ENCODE measurements around the gene VILL. TPM values are rescaled to one million over a fixed set of nuclear protein-coding genes. Genes with fewer than 3 reads are reported as not detected.

The VILL gene
- polyA plus RNA-seq, 2 of the 4 experiments (the other 2 are of a cell fraction) = 0.05 to 0.22 TPM

DNA sequence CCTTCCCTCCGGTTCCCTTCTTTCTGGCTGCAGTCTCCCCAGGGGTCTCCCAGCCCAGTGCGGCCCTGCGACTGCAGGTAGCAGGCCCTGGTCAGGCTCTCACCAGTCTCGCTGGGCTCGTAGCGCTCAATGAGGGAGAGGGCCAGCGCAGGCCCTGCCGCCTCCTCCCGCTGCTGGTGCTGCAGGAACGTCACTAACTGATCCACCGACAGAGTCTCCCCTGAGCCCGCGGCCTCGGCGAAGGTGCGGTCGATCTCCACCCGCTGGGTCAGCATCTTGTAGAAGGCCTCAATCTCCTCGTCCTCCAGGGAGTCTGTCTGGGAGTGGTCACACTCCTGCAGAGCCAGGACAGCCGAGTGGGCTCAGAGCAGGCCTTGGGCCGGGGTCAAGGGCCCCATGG, 20.5 kb downstream of the VILL start:
- no peak for ATAC-seq
- Histone ChIP-seq H3K4me2 (no peak overlapping the region), H3K9me3 (peaks cover under 1% of the 10 kb centered on the region; the same call in 1 of the 3 replicates), H3K4me3 (no peak overlapping the region), H3K4me1 (no peaks in the 10 kb centered on the region), H3K27ac (no peak overlapping the region)
- ChIA-PET POLR2A (no interaction called here), CTCF (interaction anchor here (0.8 to 1.7 kb wide), 3 partner anchors 9 to 106 kb away, joined by 3 to 4 read pairs (median 4); no protein-coding TSS in a partner anchor)
- no peak for FAIRE-seq
- WGBS (ENCODE audit: missing lambda C conversion rate) = 43% methylated on average over 4 of the region's 21 CpGs
- TF ChIP-seq MAZ (IDR thresholded peaks at IDR 0.05; ENCODE audit: borderline replicate concordance, low read depth, low read length) (no peak), HEYL (CRISPR knock-in tag; IDR thresholded peaks at IDR 0.05) (no peak), BHLHE40 (IDR thresholded peaks at IDR 0.05; ENCODE audit: low read depth, low read length) (no peak), EHF (CRISPR knock-in tag; IDR thresholded peaks at IDR 0.05) (no peak), NR3C1 (IDR thresholded peaks at IDR 0.05) (no peak), EHMT2 (IDR thresholded peaks at IDR 0.05; ENCODE audit: low read depth) (no peak), HDAC2 (IDR thresholded peaks at IDR 0.05) (no peak), POLR2A (IDR thresholded peaks at IDR 0.05; ENCODE audit: low read length) (no peak), CEBPB (IDR thresholded peaks at IDR 0.05) (no peak)
- TF ChIP-seq, protein P1, sequence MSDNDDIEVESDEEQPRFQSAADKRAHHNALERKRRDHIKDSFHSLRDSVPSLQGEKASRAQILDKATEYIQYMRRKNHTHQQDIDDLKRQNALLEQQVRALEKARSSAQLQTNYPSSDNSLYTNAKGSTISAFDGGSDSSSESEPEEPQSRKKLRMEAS (IDR thresholded peaks at IDR 0.05) = no peak
- TF ChIP-seq, protein P2, sequence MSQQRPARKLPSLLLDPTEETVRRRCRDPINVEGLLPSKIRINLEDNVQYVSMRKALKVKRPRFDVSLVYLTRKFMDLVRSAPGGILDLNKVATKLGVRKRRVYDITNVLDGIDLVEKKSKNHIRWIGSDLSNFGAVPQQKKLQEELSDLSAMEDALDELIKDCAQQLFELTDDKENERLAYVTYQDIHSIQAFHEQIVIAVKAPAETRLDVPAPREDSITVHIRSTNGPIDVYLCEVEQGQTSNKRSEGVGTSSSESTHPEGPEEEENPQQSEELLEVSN (IDR thresholded peaks at IDR 0.05; ENCODE audit: borderline replicate concordance, low read depth) = no peak
- DNase-seq (ENCODE audit: low read depth in 1 of 2, low spot score in 1 of 2) = no peak

DNA sequence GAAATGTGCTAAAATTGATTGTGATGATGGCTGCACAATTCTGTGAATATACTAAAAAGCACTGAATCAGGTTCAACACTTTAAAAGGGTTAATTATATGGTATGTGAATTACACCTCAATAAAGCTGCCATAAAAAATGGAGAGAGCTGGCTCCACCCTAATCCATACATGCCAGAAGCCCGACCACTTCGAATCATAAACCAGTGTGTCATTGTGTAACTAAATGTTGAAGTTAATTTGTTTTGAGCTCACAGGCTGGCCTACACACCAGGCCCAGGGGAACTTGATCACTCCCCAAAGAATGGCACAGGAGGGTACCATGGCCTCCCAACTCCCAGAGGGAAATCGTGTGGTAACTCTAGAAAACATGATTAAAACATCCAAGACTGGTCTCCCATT, 24.9 kb downstream of the VILL start:
- DNase-seq (ENCODE audit: low read depth in 1 of 2, low spot score in 1 of 2) (no peak), FAIRE-seq (no peak), ATAC-seq (no peak)
- no peak overlapping the region for H3K4me2 ChIP-seq
- peaks cover 3% of the 10 kb centered on the region; the same call in 1 of the 3 replicates for H3K9me3 ChIP-seq
- H3K4me3 ChIP-seq = no peak overlapping the region
- H3K27ac ChIP-seq = no peak overlapping the region
- POLR2A ChIA-PET = no interaction called here
- no peaks in the 10 kb centered on the region for H3K4me1 ChIP-seq
- 70% methylated on average over 3 of the region's 3 CpGs for WGBS (ENCODE audit: missing lambda C conversion rate)
- CTCF ChIA-PET = interaction anchor here (0.8 to 5.5 kb wide), 2 partner anchors 13 to 19 kb away, joined by 3 to 31 read pairs; no protein-coding TSS in a partner anchor
- TF ChIP-seq NPAS2 (CRISPR knock-in tag; IDR thresholded peaks at IDR 0.05; ENCODE audit: borderline replicate concordance) (no peak), EHF (CRISPR knock-in tag; IDR thresholded peaks at IDR 0.05) (no peak), EHMT2 (IDR thresholded peaks at IDR 0.05; ENCODE audit: low read depth) (no peak), SMC3 (IDR thresholded peaks at IDR 0.05) (no peak), PHF8 (IDR thresholded peaks at IDR 0.05; ENCODE audit: borderline replicate concordance, low read depth) (no peak), JUNB (IDR thresholded peaks at IDR 0.05) (no peak), ZNF302 (CRISPR knock-in tag; IDR thresholded peaks at IDR 0.05) (no peak), FOSB (CRISPR knock-in tag; IDR thresholded peaks at IDR 0.05) (no peak), RARB (CRISPR knock-in tag; IDR thresholded peaks at IDR 0.05) (no peak), CHD2 (IDR thresholded peaks at IDR 0.05; ENCODE audit: low read length, partially characterized antibody) (no peak), POLR2AphosphoS2 (conservative IDR thresholded peaks at IDR 0.05; ENCODE audit: low read length) (no peak)
- TF ChIP-seq, protein P3, sequence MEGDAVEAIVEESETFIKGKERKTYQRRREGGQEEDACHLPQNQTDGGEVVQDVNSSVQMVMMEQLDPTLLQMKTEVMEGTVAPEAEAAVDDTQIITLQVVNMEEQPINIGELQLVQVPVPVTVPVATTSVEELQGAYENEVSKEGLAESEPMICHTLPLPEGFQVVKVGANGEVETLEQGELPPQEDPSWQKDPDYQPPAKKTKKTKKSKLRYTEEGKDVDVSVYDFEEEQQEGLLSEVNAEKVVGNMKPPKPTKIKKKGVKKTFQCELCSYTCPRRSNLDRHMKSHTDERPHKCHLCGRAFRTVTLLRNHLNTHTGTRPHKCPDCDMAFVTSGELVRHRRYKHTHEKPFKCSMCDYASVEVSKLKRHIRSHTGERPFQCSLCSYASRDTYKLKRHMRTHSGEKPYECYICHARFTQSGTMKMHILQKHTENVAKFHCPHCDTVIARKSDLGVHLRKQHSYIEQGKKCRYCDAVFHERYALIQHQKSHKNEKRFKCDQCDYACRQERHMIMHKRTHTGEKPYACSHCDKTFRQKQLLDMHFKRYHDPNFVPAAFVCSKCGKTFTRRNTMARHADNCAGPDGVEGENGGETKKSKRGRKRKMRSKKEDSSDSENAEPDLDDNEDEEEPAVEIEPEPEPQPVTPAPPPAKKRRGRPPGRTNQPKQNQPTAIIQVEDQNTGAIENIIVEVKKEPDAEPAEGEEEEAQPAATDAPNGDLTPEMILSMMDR (IDR thresholded peaks at IDR 0.05) = no peak
- TF ChIP-seq, protein P4, sequence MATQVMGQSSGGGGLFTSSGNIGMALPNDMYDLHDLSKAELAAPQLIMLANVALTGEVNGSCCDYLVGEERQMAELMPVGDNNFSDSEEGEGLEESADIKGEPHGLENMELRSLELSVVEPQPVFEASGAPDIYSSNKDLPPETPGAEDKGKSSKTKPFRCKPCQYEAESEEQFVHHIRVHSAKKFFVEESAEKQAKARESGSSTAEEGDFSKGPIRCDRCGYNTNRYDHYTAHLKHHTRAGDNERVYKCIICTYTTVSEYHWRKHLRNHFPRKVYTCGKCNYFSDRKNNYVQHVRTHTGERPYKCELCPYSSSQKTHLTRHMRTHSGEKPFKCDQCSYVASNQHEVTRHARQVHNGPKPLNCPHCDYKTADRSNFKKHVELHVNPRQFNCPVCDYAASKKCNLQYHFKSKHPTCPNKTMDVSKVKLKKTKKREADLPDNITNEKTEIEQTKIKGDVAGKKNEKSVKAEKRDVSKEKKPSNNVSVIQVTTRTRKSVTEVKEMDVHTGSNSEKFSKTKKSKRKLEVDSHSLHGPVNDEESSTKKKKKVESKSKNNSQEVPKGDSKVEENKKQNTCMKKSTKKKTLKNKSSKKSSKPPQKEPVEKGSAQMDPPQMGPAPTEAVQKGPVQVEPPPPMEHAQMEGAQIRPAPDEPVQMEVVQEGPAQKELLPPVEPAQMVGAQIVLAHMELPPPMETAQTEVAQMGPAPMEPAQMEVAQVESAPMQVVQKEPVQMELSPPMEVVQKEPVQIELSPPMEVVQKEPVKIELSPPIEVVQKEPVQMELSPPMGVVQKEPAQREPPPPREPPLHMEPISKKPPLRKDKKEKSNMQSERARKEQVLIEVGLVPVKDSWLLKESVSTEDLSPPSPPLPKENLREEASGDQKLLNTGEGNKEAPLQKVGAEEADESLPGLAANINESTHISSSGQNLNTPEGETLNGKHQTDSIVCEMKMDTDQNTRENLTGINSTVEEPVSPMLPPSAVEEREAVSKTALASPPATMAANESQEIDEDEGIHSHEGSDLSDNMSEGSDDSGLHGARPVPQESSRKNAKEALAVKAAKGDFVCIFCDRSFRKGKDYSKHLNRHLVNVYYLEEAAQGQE (IDR thresholded peaks at IDR 0.05) = no peak
